Right lobe of liver (tissue), 4 donors: ENCODE results near the gene GLIPR1L1.

ENCODE experiments used
- CTCF ChIP-seq, 4 donors: fragments of 200-600 bp in 3 of 4; fragments of 450-650 bp in 1 of 4; IDR thresholded peaks; one replicate each; pipeline versions ENCODE4 v1.5.1 to v1.8.0; 2016 to 2022; ENCODE audit warnings: antibody characterized with exemption in 4 of 4, mild to moderate bottlenecking in 2 of 4
- POLR2A ChIP-seq: fragments of 450-650 bp; IDR thresholded peaks from one replicate; pipeline ENCODE4 v1.6.1; 2017; ENCODE audit warnings: antibody characterized with exemption, mild to moderate bottlenecking
- donor health status: DM: no; HTN: no; CAD: no.
- donor health status: DM: no; HTN: no; CAD: no.
- donor health status: DM: no; HTN: yes; CAD: no.

DNA sequence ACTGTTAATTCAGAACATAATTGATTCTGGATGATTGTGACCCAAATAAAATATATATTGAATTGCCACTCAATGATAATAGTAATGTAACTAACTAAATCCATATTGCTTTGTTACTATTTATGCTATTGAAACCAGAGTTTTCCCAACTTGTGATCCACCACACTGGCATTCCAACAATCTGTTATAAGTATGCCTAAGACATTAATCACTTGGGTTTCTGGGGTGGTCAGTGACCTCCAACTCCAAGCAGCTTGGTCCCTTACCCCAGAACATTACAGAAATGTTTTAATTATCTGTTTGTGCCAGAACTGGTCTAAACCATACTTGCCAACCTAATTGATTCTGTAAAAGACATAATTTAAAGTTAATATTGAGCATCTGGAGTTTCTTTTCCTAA lies 19.0 kb upstream of the GLIPR1L1 start:
- TF ChIP-seq CTCF (IDR thresholded peaks at IDR 0.05) (no peak), POLR2A (no peak)
